Ovary (tissue), 9 donors: ENCODE measurements around the gene LIPM. TPM values are rescaled to one million over a fixed set of nuclear protein-coding genes. Genes with fewer than 3 reads are reported as not detected.

Source experiments
- DNase-seq, 5 donors: peaks; one replicate each; pipeline ENCODE4 v3.0.0-alpha.2; 2019 to 2020
- H3K27ac ChIP-seq, 2 donors: fragments of 200-600 bp; one replicate each; pipeline versions ENCODE4 v1.5.1 to v1.8.0; 2019 to 2022
- H3K27me3 ChIP-seq: fragments of 200-600 bp; one replicate; pipeline ENCODE4 v1.8.0; 2022
- H3K36me3 ChIP-seq: fragments of 200-600 bp; sonication (generic); one replicate; pipeline ENCODE4 v1.5.1; 2019
- H3K4me1 ChIP-seq: one replicate; pipeline ENCODE4 v1.8.1; 2013; ENCODE audit warnings: mild to moderate bottlenecking, moderate library complexity; ENCODE audit not compliant: insufficient read depth
- H3K4me3 ChIP-seq: fragments of 200-600 bp; sonication (generic); one replicate; pipeline ENCODE4 v1.5.1; 2017
- H3K9me3 ChIP-seq, 2 donors: fragments of 200-600 bp in 1 of 2; sonication (generic) in 1 of 2; one replicate each; pipeline versions ENCODE4 v1.5.1 to v1.8.1; 2013 to 2019; ENCODE audit warnings: mild to moderate bottlenecking in 1 of 2, moderate library complexity in 1 of 2
- EP300 ChIP-seq: sonication (generic); formaldehyde crosslinking; IDR thresholded peaks from one replicate; pipeline ENCODE4 v1.6.1; 2017; ENCODE audit warnings: antibody characterized with exemption
- POLR2A ChIP-seq: fragments of 450-650 bp; IDR thresholded peaks from one replicate; pipeline ENCODE4 v1.6.1; 2017; ENCODE audit warnings: antibody characterized with exemption, mild to moderate bottlenecking, moderate library complexity
- WGBS, 3 donors: extraction: QIAGEN DNeasy Blood & Tissue Kit in 1 of 3; methylation state at CpG; one replicate each; pipeline versions ENCODE4 v1.1.5 to v1.1.7; 2013 to 2017; 5-methylcytosine and 5-hydroxymethylcytosine counted together
- intact Hi-C, 4 donors: fragments of 100-400 bp; cut with DNase I; formaldehyde crosslinking; loops; one replicate each; pipeline versions ENCODE4 v1.11.0 to v1.15.1; 2022 to 2023
- polyA plus RNA-seq, 2 donors: library from polyadenylated mRNA; stranded (reverse); fragments of 200-250 nt in 1 of 2; fragments of 350-450 nt in 1 of 2; fragmentation: Illumina TruSeq in 1 of 2; extraction: RNeasy Lipid Tissue Mini Kit (QIAGEN cat#74804) in 1 of 2; gene quantifications; one replicate each; pipeline ENCODE4 v1.2.3, GENCODE V29; 2013 to 2014
- total RNA-seq, 7 donors: library from RNA; depleted of rRNA in 2 of 7; stranded (reverse); fragments of >200 nt in 2 of 7; fragmentation: NEBNext Ultra II Directional in 3 of 7; extraction: Animal tissue kit (Norgen Biotek cat#: 25700) in 3 of 7; gene quantifications; one replicate each; pipeline versions ENCODE4 v1.1.0 to v1.2.4, GENCODE V29; 2016 to 2023
- TF ChIP-seq, protein P1 (sequence below), 3 donors: fragments of 450-650 bp in 2 of 3; fragments of 200-600 bp in 1 of 3; IDR thresholded peaks; one replicate each; pipeline versions ENCODE4 v1.5.1 to v1.8.0; 2016 to 2022; ENCODE audit warnings: antibody characterized with exemption in 3 of 3, mild to moderate bottlenecking in 1 of 3
- donor health status: DM: no; HTN: no; CAD: no; lungs with moderate emphysema.
- donor health status: DM: no; HTN: no; CAD: no.
- donor health status: Bipolar disorder and iron deficiency.
- donor health status: DM: yes; HTN: yes; CAD: no.
- donor health status: DM: no; HTN: no; CAD: no.
- donor health status: DM: yes; HTN: yes; CAD: no.

LIPM gene
- total and polyA plus RNA-seq, 9 donors = not detected

DNA sequence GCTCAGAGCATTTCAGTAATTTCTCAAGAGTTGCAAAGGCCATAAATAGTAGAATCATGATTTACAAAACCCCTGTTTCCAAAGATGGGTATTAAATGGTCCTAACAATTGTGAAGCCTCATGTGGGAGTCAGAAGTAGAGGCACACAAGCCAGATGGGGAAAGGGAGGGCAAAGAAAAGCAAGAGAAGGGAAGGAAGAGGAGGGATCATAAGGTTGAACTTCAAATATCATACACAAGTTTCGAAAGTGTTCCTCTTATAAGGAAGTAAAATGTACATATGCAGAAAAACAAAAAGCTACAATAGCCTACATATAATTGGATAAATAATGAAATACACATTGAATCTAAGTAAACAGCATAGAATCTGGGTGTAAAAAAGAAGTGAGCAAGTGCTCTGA, 36.7 kb upstream of the LIPM start:
- intact Hi-C loops = no loop called here
- TF ChIP-seq EP300 = no peak
- no peak for TF ChIP-seq POLR2A
- TF ChIP-seq, protein P1, sequence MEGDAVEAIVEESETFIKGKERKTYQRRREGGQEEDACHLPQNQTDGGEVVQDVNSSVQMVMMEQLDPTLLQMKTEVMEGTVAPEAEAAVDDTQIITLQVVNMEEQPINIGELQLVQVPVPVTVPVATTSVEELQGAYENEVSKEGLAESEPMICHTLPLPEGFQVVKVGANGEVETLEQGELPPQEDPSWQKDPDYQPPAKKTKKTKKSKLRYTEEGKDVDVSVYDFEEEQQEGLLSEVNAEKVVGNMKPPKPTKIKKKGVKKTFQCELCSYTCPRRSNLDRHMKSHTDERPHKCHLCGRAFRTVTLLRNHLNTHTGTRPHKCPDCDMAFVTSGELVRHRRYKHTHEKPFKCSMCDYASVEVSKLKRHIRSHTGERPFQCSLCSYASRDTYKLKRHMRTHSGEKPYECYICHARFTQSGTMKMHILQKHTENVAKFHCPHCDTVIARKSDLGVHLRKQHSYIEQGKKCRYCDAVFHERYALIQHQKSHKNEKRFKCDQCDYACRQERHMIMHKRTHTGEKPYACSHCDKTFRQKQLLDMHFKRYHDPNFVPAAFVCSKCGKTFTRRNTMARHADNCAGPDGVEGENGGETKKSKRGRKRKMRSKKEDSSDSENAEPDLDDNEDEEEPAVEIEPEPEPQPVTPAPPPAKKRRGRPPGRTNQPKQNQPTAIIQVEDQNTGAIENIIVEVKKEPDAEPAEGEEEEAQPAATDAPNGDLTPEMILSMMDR (IDR thresholded peaks at IDR 0.05) = no peak

DNA sequence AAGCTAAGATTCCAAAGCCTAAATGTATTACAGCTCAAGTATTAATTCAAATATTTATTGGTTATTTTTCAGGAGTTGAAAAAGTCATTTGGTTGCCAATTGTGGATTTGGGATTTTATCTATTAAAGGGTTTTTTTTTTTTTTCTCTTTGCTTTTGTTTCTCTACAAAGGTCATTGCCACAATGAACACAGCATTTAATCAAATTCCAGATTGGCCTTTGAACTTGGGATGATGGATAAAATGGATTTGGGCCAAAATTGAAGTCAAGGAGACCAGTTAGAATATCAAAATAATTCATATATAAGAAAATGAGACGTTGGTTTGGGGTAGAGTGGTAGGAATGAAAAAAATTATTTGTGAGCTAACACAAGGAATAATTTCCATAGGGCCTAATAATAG, 33.1 kb upstream of the LIPM start:
- no peak for DNase-seq
- Histone ChIP-seq H3K36me3 (no peaks in the 10 kb centered on the region), H3K27ac (no peak overlapping the region), H3K4me1 (no peaks in the 10 kb centered on the region), H3K4me3 (no peak overlapping the region), H3K9me3 (no peaks in the 10 kb centered on the region), H3K27me3 (no peaks in the 10 kb centered on the region)
- TF ChIP-seq EP300 (no peak), POLR2A (no peak)
- TF ChIP-seq, protein P1 (IDR thresholded peaks at IDR 0.05) = no peak
- intact Hi-C loops = no loop called here
- 40 to 66% (median 55%) methylated on average over 1 of the region's 1 CpG for WGBS, 3 donors

More for the DNA sequence above, 36.7 kb upstream of the LIPM start:
- Histone ChIP-seq H3K36me3 (no peaks in the 10 kb centered on the region), H3K9me3 (no peaks in the 10 kb centered on the region), H3K27ac (no peak overlapping the region), H3K4me3 (no peak overlapping the region), H3K4me1 (peaks cover 1% of the 10 kb centered on the region), H3K27me3 (no peaks in the 10 kb centered on the region)
- no peak for DNase-seq
- WGBS, 3 donors = 77 to 91% (median 82%) methylated on average over 1 of the region's 1 CpG

DNA sequence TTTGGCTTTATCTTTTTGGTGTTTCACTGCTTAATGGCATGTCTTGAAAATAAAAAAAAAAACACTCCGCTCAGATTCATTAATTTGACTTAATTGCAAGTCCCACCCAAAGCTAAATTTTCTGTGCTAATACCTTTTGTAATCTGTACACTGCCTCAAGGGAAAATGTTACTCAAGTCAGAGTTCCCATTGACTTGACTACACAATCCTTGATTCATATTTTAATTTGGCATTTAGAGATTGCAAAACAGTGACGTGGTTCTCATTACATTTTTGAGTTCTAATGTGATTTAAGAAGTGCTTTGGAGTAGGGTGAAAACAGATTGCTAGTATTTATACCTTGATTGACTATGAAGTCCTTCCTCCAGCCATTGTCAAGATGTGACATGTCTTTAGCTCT, 21.3 kb upstream of the LIPM start:
- 27 to 62% (median 51%) methylated on average over 2 of the region's 2 CpGs for WGBS, 3 donors
- intact Hi-C loops = no loop called here
- no peak overlapping the region for H3K27ac ChIP-seq

DNA sequence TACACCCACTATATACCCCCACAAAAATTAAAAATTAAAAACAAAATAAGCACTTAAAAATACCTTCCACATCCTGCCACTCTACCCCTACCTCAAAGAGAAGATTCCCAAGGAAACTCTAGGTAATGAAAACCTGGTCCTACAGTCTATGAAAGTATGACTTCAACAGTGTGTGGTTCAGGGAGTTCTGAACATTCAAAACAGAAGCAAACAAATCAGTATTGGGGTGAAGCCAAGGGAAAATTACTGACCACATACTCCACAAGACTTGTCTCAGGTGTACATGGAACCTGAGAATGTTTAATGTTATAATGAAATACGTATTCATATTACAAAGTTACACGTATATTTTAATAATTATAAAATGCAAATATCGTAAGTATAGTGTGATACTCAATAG, 20.3 kb upstream of the LIPM start:
- no peaks in the 10 kb centered on the region for H3K9me3 ChIP-seq
- no peaks in the 10 kb centered on the region for H3K4me1 ChIP-seq
- H3K27ac ChIP-seq = no peak overlapping the region
- H3K4me3 ChIP-seq = no peak overlapping the region
- intact Hi-C loops = no loop called here
- no peak for TF ChIP-seq POLR2A
- no peak for TF ChIP-seq EP300
- TF ChIP-seq, protein P1 (IDR thresholded peaks at IDR 0.05) = no peak
- H3K27me3 ChIP-seq = no peaks in the 10 kb centered on the region
- 79 to 96% (median 81%) methylated on average over 3 of the region's 3 CpGs for WGBS, 3 donors
- DNase-seq = no peak
- no peaks in the 10 kb centered on the region for H3K36me3 ChIP-seq

More for the DNA sequence above, 21.3 kb upstream of the LIPM start:
- Histone ChIP-seq H3K36me3 (no peaks in the 10 kb centered on the region), H3K27me3 (no peaks in the 10 kb centered on the region), H3K9me3 (no peaks in the 10 kb centered on the region), H3K4me3 (no peak overlapping the region), H3K4me1 (no peaks in the 10 kb centered on the region)
- no peak for DNase-seq
- TF ChIP-seq, protein P1 (IDR thresholded peaks at IDR 0.05) = no peak
- TF ChIP-seq EP300 = no peak
- TF ChIP-seq POLR2A = no peak

DNA sequence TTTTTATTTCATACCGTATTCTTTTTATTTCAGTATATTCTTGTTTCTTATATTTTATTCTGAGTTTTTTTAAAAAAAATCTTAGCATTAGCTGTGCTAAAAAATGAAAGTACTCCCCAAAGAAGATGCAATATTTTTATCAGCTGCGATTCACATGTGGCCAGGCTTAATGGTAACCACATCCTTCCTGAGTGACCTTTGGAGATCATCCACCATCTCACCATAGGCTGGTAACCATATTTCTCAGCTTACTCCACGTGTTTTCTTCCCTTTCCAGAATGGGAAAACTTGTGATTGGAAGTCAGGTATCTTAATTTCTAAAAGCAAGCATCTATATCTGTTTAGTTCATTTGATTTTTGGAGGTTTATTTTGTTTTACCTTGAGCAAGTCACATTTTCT, 18.8 kb upstream of the LIPM start:
- Histone ChIP-seq H3K27me3 (no peaks in the 10 kb centered on the region), H3K9me3 (no peaks in the 10 kb centered on the region), H3K4me1 (no peaks in the 10 kb centered on the region), H3K4me3 (no peak overlapping the region), H3K27ac (no peak overlapping the region), H3K36me3 (no peaks in the 10 kb centered on the region)
- TF ChIP-seq, protein P1 (IDR thresholded peaks at IDR 0.05) = no peak
- no peak for TF ChIP-seq EP300
- no peak for TF ChIP-seq POLR2A
- 77 to 81% (median 77%) methylated on average over 3 of the region's 3 CpGs for WGBS, 3 donors
- DNase-seq = no peak
- intact Hi-C loops = no loop called here
